ENCODE measurements around the gene PICK1.

The PICK1 gene

GRCh38 chr22:38109371-38110001, 52.3 kb downstream of the PICK1 start:
- Histone ChIP-seq H3K27me3 (ENCODE audit: insufficient read depth, low read depth, severe bottlenecking) (no peaks in the 10 kb centered on the region), H3K36me3 (no peaks in the 10 kb centered on the region; the same call in 1 of the 2 replicates), H3K9me3 (ENCODE audit: severe bottlenecking) (no peaks in the 10 kb centered on the region), H3K4me3 (ENCODE audit: low read depth, low read length) (no peak overlapping the region), H3K27ac (no peak overlapping the region)
- TF ChIP-seq CTCF (IDR thresholded peaks at IDR 0.05; ENCODE audit: low read depth, low read length) = no peak
- no peak for DNase-seq

- H3K9me3 ChIP-seq (ENCODE audit: severe bottlenecking) = no peaks in the 10 kb centered on the region
- no peaks in the 10 kb centered on the region for H3K27me3 ChIP-seq (ENCODE audit: insufficient read depth, low read depth, severe bottlenecking)
- H3K27ac ChIP-seq = no peak within 1 kb of the TSS
- H3K4me3 ChIP-seq (ENCODE audit: low read depth, low read length) = no peak within 1 kb of the TSS
- DNase-seq = no peak
- no peak for TF ChIP-seq CTCF (IDR thresholded peaks at IDR 0.05; ENCODE audit: low read depth, low read length)
- no peaks in the 10 kb centered on the region; the same call in 1 of the 2 replicates for H3K36me3 ChIP-seq
Measured at GRCh38 chr22:38110008-38110862, 53.0 kb downstream of the PICK1 start, which contains the start of gene BAIAP2L2. TSS of gene BAIAP2L2 (minus strand) at chr22:38110684. CDS start at chr22:38110525, 159 bp downstream.

GRCh38 chr22:38110863-38111852, 54.0 kb downstream of the PICK1 start:
- no peak for DNase-seq
- H3K4me3 ChIP-seq (ENCODE audit: low read depth, low read length) = no peak overlapping the region
- H3K9me3 ChIP-seq (ENCODE audit: severe bottlenecking) = no peaks in the 10 kb centered on the region
- H3K36me3 ChIP-seq = no peaks in the 10 kb centered on the region; the same call in 1 of the 2 replicates
- H3K27ac ChIP-seq = no peak overlapping the region
- TF ChIP-seq CTCF (IDR thresholded peaks at IDR 0.05; ENCODE audit: low read depth, low read length) = no peak
- H3K27me3 ChIP-seq (ENCODE audit: insufficient read depth, low read depth, severe bottlenecking) = no peaks in the 10 kb centered on the region

- no peaks in the 10 kb centered on the region for H3K27me3 ChIP-seq (ENCODE audit: insufficient read depth, low read depth, severe bottlenecking)
- no peaks in the 10 kb centered on the region; the same call in 1 of the 2 replicates for H3K36me3 ChIP-seq
- no peak overlapping the region for H3K27ac ChIP-seq
- H3K9me3 ChIP-seq (ENCODE audit: severe bottlenecking) = no peaks in the 10 kb centered on the region
- no peak for DNase-seq
- no peak overlapping the region for H3K4me3 ChIP-seq (ENCODE audit: low read depth, low read length)
- TF ChIP-seq CTCF (IDR thresholded peaks at IDR 0.05; ENCODE audit: low read depth, low read length) = no peak
Measured at GRCh38 chr22:38111925-38112355, 54.7 kb downstream of the PICK1 start.

- Histone ChIP-seq H3K4me3 (ENCODE audit: low read depth, low read length) (no peak overlapping the region), H3K9me3 (ENCODE audit: severe bottlenecking) (no peaks in the 10 kb centered on the region), H3K27ac (no peak overlapping the region), H3K27me3 (ENCODE audit: insufficient read depth, low read depth, severe bottlenecking) (no peaks in the 10 kb centered on the region), H3K36me3 (no peaks in the 10 kb centered on the region; the same call in 1 of the 2 replicates)
- DNase-seq = no peak
- no peak for TF ChIP-seq CTCF (IDR thresholded peaks at IDR 0.05; ENCODE audit: low read depth, low read length)
Measured at GRCh38 chr22:38112381-38112780, 55.2 kb downstream of the PICK1 start.

All from WERI-Rb-1 (cell line).